NOMO-1 treated with DMSO at 0.1 percent for 48 hours (cell line): Measurements from ENCODE around the gene EXTL2.
"Not testable (repeated sequence)": the region's sequence is repeated elsewhere in the genome, so short reads cannot be mapped to it uniquely, and the experiment has no call there.

ENCODE experiments used
- DNase-seq: peaks from one replicate; lab custom pipeline; 2025; ENCODE audit not compliant: unreplicated experiment; lab: John Stamatoyannopoulos, UW

Gene EXTL2

GRCh38 chr1:100903777-100904176 lies 9.1 kb upstream of the EXTL2 start:
- DNase-seq = no peak

- no peak for DNase-seq
Measured at GRCh38 chr1:100902365-100902764, 7.7 kb upstream of the EXTL2 start.

- DNase-seq = peak; percentile 43
Measured at GRCh38 chr1:100896481-100896982, 1.9 kb upstream of the EXTL2 start.

- DNase-seq = peak; percentile 63
Measured at GRCh38 chr1:100895540-100896480, 1.2 kb upstream of the EXTL2 start, which contains the start of gene SLC30A7. Gene SLC30A7, plus strand, starts transcription at chr1:100896090. Its CDS starts 173 bp downstream, at chr1:100896263.

DNA sequence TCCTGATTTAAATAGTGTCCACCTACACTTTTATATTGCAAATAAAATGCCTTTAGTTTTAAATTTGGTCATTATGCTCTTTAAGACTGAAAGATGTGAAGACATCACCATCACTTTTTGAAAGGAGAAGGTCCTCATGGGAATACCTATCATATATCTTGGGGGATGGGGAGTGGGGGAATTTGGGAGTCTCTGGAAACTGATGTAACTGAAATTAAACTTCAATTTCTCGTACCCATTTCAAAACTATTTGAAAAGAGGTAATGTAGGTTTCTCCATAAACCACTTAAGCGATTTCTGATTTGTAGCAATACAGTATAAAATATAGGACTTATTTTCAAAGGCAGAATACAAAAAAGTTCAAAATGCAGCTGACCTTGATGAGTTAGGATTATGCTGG lies 924 bp downstream of the EXTL2 start:
- no peak for DNase-seq

DNA sequence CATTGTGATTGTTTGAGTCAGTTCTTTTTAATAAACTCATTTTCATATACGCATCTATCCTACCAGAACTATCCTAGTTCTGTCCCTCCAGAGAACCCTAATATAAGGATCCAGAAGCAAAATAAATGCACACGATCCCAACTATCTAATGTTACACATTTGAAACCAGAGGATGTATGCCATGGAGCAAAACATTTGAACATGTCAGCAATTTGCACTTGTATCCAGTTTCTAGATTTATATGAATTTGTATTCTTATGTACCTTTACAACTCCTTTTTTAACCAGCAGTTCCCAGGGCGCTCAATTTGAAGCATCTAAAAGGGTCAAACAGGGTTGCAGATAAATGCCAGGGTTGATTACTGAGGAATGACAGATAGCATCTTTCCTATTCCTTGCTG lies 2.1 kb downstream of the EXTL2 start:
- no peak for DNase-seq

GRCh38 chr1:100891380-100891779 lies 3.3 kb downstream of the EXTL2 start:
- no peak for DNase-seq

GRCh38 chr1:100889869-100890482 lies 4.7 kb downstream of the EXTL2 start:
- DNase-seq = not testable (repeated sequence)

- DNase-seq = not testable (repeated sequence)
Measured at GRCh38 chr1:100889007-100889406, 5.6 kb downstream of the EXTL2 start.

- peak; percentile 6 for DNase-seq
Measured at GRCh38 chr1:100883963-100884362, 10.7 kb downstream of the EXTL2 start.

DNA sequence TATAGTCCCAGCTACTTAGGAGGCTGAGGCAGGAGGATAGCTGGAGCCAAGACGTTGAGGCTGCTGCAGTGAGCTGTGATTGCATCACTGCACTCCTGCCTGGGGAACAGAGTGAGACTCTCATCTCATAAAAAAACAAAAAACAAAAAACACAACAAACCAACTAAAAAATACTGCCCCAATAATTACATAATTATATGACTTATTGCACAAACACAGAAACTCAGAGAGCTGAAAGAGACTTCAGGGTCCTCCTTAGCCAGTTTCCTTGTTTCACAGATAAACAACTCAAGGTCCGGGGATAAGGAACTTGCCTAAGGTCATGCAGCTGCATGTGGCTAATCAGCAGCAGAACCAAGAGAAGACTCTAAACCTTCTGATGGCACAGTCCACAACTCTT lies 11.9 kb downstream of the EXTL2 start:
- peak; percentile 85 for DNase-seq

GRCh38 chr1:100881687-100882086 lies 13.0 kb downstream of the EXTL2 start:
- no peak for DNase-seq

DNA sequence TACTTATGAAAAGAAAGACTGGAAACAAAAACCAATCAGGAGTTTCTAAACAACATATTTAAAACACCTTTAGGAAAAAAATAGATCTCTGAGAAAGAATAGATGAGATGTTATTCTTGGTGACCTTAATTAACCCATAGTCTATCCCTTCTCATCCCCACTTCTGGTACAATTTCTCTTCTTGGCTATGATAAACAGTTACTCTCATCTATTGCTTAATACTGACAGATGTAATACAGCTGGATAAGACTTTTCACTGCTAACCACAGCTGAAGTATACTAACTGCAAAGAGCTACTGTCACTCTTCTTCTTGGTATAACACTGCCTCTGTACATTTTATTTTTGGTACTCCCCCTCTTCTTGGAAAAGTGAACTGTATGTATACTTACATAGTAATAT lies 15.2 kb downstream of the EXTL2 start:
- DNase-seq = no peak

- no peak for DNase-seq
Measured at GRCh38 chr1:100876291-100876690, 18.4 kb downstream of the EXTL2 start.

- DNase-seq = no peak
Measured at GRCh38 chr1:100875228-100875627, 19.4 kb downstream of the EXTL2 start.

DNA sequence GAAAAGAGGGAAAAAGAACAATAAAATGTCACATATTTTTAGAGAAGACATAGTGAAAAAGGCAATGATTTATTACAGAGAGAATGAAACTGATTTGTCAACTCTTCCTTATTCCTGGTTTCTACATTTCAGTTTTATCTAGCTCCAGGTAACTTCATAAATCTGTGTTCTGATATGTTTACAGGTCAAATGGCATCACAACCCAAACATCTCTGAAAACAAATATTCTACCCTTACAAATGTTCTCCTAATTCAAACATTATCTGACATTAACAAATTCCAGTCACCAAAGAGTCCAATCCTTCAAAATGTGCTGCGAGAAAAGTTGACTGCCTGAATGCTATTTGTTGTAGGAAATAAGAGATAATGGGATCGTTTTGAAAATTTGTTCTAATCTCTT lies 20.2 kb downstream of the EXTL2 start:
- no peak for DNase-seq

GRCh38 chr1:100869996-100870395 lies 24.6 kb downstream of the EXTL2 start:
- no peak for DNase-seq

GRCh38 chr1:100868364-100868995 lies 26.2 kb downstream of the EXTL2 start:
- DNase-seq = peak; percentile 36

- no peak for DNase-seq
Measured at GRCh38 chr1:100866901-100867206, 27.8 kb downstream of the EXTL2 start.

- peak; percentile 1 for DNase-seq
Measured at GRCh38 chr1:100866041-100866900, 28.4 kb downstream of the EXTL2 start.

- DNase-seq = no peak
Measured at GRCh38 chr1:100862591-100862990, 32.1 kb downstream of the EXTL2 start.
